HCT116 (cell line): Measurements from ENCODE around the gene CCDC192. TPM values are rescaled to one million over a fixed set of nuclear protein-coding genes. Genes with fewer than 3 reads are reported as not detected.

ENCODE experiments used
- ATAC-seq: fragments of 200-7000 bp; cut with Tn5 transposase; 2 replicates; pipeline ENCODE4 v1.9.1; 2020; ENCODE audit warnings: mild to moderate bottlenecking, moderate library complexity
- BruUV-seq: library from RNA; stranded (reverse); fragments of 400-500 nt; replicated peaks from 2 replicates; lab custom pipeline; 2021; lab: Mats Ljungman, UMichigan
- CTCF ChIA-PET: fragments of 300-600 bp; sonication (Branson Sonifier 250); formaldehyde crosslinking; loops from one replicate; lab custom pipeline; 2021; ENCODE audit warnings: antibody characterized with exemption; lab: Charles Lee
- POLR2A ChIA-PET: fragments of 300-600, 350-600 bp; sonication (Branson Sonifier 250); formaldehyde crosslinking; loops from one replicate; lab custom pipeline; 2021; ENCODE audit warnings: antibody characterized with exemption; lab: Charles Lee
- RAD21 ChIA-PET, 2 experiments: fragments of 300-600 bp; sonication (Branson Sonifier 250); formaldehyde crosslinking; loops; one replicate each; lab custom pipeline; 2023; ENCODE audit warnings: low total read pairs in 2 of 2; ENCODE audit not compliant: uncharacterized antibody in 2 of 2, unreplicated experiment in 2 of 2, low non-redundant PET in 1 of 2; lab: Charles Lee
- DNase-seq: peaks from one replicate; pipeline ENCODE4 v3.0.0-alpha.2; 2010; ENCODE audit warnings: low read depth, low spot score
- H2AFZ ChIP-seq: fragments of 200-600 bp; shearing (Covaris generic), sonication (generic); 2 replicates; pipeline ENCODE4 v1.6.1; 2017; ENCODE audit warnings: low read depth, mixed run types, mixed read lengths, antibody characterized with exemption, low read length; ENCODE audit not compliant: poor library complexity, severe bottlenecking
- H3K27ac ChIP-seq: 2 replicates; pipeline ENCODE4 v1.5.1; 2012; ENCODE audit warnings: low read depth, low read length
- H3K27me3 ChIP-seq: fragments of 200-600 bp; sonication (generic); 2 replicates; pipeline ENCODE4 v1.6.1; 2016; ENCODE audit warnings: mixed run types, low read length, mixed read lengths; ENCODE audit not compliant: insufficient read depth
- H3K36me3 ChIP-seq, 2 experiments: fragments of 200-500 bp in 1 of 2; fragments of 200-600 bp in 1 of 2; sonication (Bioruptor generic) in 1 of 2; sonication (generic) in 1 of 2; 2 replicates each; pipeline versions ENCODE4 v1.5.1 to v1.6.1; 2014 to 2016; ENCODE audit warnings: low read length in 2 of 2, inconsistent platforms in 1 of 2, mixed read lengths in 1 of 2, mixed run types in 1 of 2; ENCODE audit not compliant: insufficient read depth in 2 of 2, control insufficient read depth in 1 of 2
- H3K4me1 ChIP-seq, 2 experiments: fragments of 200-600 bp in 1 of 2; sonication (generic) in 1 of 2; 2 replicates each; pipeline versions ENCODE4 v1.5.1 to v1.6.1; 2012 to 2017; ENCODE audit warnings: low read length in 2 of 2, inconsistent platforms in 1 of 2, mild to moderate bottlenecking in 1 of 2, mixed read lengths in 1 of 2, mixed run types in 1 of 2, moderate library complexity in 1 of 2; ENCODE audit not compliant: insufficient read depth in 2 of 2, control insufficient read depth in 1 of 2
- H3K4me2 ChIP-seq: fragments of 200-600 bp; sonication (generic); 2 replicates; pipeline ENCODE4 v1.6.1; 2017; ENCODE audit warnings: mixed run types, low read length, mixed read lengths
- H3K4me3 ChIP-seq, 2 experiments: fragments of 200-600 bp in 1 of 2; sonication (generic) in 1 of 2; replicated peaks in 1 of 2; 2 replicates each; pipeline ENCODE4 v1.5.1; 2011 to 2016; ENCODE audit warnings: low read length in 2 of 2, control low read depth in 1 of 2, low read depth in 1 of 2, mild to moderate bottlenecking in 1 of 2, mixed read lengths in 1 of 2, mixed run types in 1 of 2
- H3K79me2 ChIP-seq: fragments of 200-600 bp; sonication (generic); 2 replicates; pipeline ENCODE4 v1.6.1; 2017; ENCODE audit warnings: mild to moderate bottlenecking, mixed run types, low read length, moderate library complexity, mixed read lengths; ENCODE audit not compliant: insufficient read depth
- H3K9ac ChIP-seq: fragments of 200-600 bp; sonication (generic); 2 replicates; pipeline ENCODE4 v1.6.1; 2016; ENCODE audit warnings: low read length, mixed read lengths
- H3K9me2 ChIP-seq: fragments of 200-600 bp; sonication (generic), shearing (Covaris generic); 2 replicates; pipeline ENCODE4 v1.6.1; 2017; ENCODE audit warnings: mixed run types, mild to moderate bottlenecking, moderate library complexity; ENCODE audit not compliant: insufficient read depth
- H3K9me3 ChIP-seq, 2 experiments: fragments of 200-500 bp in 1 of 2; fragments of 200-600 bp in 1 of 2; sonication (Bioruptor generic) in 1 of 2; sonication (generic) in 1 of 2; 2 replicates each; pipeline ENCODE4 v1.6.1; 2014 to 2017; ENCODE audit warnings: low read length in 2 of 2, mixed read lengths in 2 of 2, inconsistent platforms in 1 of 2, low read depth in 1 of 2, mild to moderate bottlenecking in 1 of 2, mixed run types in 1 of 2, moderate library complexity in 1 of 2; ENCODE audit not compliant: control insufficient read depth in 1 of 2, insufficient read depth in 1 of 2
- H4K20me1 ChIP-seq: fragments of 200-600 bp; sonication (generic), shearing (Covaris generic); 2 replicates; pipeline ENCODE4 v1.6.1; 2017; ENCODE audit warnings: mixed run types, mild to moderate bottlenecking, moderate library complexity; ENCODE audit not compliant: insufficient read depth
- EGR1 ChIP-seq: IDR thresholded peaks from 2 replicates; pipeline ENCODE4 v1.6.1; 2012; ENCODE audit warnings: low read depth
- EZH2 ChIP-seq: fragments of 200-600 bp; sonication (generic); IDR thresholded peaks from 2 replicates; pipeline ENCODE4 v1.6.1; 2017; ENCODE audit warnings: antibody characterized with exemption, mixed run types
- EZH2phosphoT487 ChIP-seq: fragments of 200-600 bp; IDR thresholded peaks from 2 replicates; pipeline ENCODE4 v1.6.1; 2018; ENCODE audit warnings: antibody characterized with exemption, borderline replicate concordance
- FOSL1 ChIP-seq: IDR thresholded peaks from 2 replicates; pipeline ENCODE4 v1.6.1; 2012; ENCODE audit warnings: low read depth
- POLR2A ChIP-seq: IDR thresholded peaks from 2 replicates; pipeline ENCODE4 v1.7.0; 2011; ENCODE audit warnings: borderline replicate concordance; ENCODE audit not compliant: insufficient read depth, insufficient read length; ENCODE audit errors: extremely low read depth
- POLR2AphosphoS5 ChIP-seq: IDR thresholded peaks from 2 replicates; pipeline ENCODE4 v1.6.1; 2011; ENCODE audit warnings: mild to moderate bottlenecking, low read depth, low read length, moderate library complexity
- RAD21 ChIP-seq: IDR thresholded peaks from 2 replicates; pipeline ENCODE4 v1.6.1; 2012; ENCODE audit warnings: low read depth, mild to moderate bottlenecking
- ZFX ChIP-seq: fragments of 450-650 bp; IDR thresholded peaks from 2 replicates; pipeline ENCODE4 v1.6.1; 2017
- ZNF274 ChIP-seq: fragments of 200-500 bp; sonication (Bioruptor generic); IDR thresholded peaks from 2 replicates; pipeline ENCODE4 v1.6.1; 2014; ENCODE audit warnings: mild to moderate bottlenecking, low read depth, low read length, inconsistent platforms
- intact Hi-C: fragments of 100-400 bp; cut with micrococcal nuclease; formaldehyde crosslinking; loops from 2 replicates; pipeline ENCODE4 v1.10.0; 2022
- total RNA-seq: library from RNA; stranded (reverse); gene quantifications from one replicate; pipeline ENCODE4 v1.2.1, GENCODE V29; 2021; ENCODE audit not compliant: unreplicated experiment
- TF ChIP-seq, protein P1 (sequence below): IDR thresholded peaks from 2 replicates; pipeline ENCODE4 v1.6.1; 2012; ENCODE audit warnings: low read depth
- TF ChIP-seq, protein P2 (sequence below), 3 experiments: fragments of 200-600 bp in 1 of 3; sonication (generic) in 1 of 3; IDR thresholded peaks in 2 of 3; conservative IDR thresholded peaks in 1 of 3; 2 replicates each; pipeline ENCODE4 v1.5.1; 2012 to 2017; ENCODE audit warnings: low read depth in 2 of 3, low read length in 2 of 3, antibody characterized with exemption in 1 of 3, borderline replicate concordance in 1 of 3, control low read depth in 1 of 3, mild to moderate bottlenecking in 1 of 3, mixed read lengths in 1 of 3, mixed run types in 1 of 3, moderate library complexity in 1 of 3; ENCODE audit not compliant: insufficient read depth in 1 of 3
- TF ChIP-seq, protein P3 (sequence below): IDR thresholded peaks from 2 replicates; pipeline ENCODE4 v1.6.1; 2011; ENCODE audit warnings: mild to moderate bottlenecking, low read length, moderate library complexity; ENCODE audit not compliant: insufficient replicate concordance; ENCODE audit errors: extremely low read depth
- TF ChIP-seq, protein P4 (sequence below): IDR thresholded peaks from 2 replicates; pipeline ENCODE4 v1.6.1; 2012

Gene CCDC192
- total RNA-seq, 1 experiment from 2014 or later, result not detected

DNA sequence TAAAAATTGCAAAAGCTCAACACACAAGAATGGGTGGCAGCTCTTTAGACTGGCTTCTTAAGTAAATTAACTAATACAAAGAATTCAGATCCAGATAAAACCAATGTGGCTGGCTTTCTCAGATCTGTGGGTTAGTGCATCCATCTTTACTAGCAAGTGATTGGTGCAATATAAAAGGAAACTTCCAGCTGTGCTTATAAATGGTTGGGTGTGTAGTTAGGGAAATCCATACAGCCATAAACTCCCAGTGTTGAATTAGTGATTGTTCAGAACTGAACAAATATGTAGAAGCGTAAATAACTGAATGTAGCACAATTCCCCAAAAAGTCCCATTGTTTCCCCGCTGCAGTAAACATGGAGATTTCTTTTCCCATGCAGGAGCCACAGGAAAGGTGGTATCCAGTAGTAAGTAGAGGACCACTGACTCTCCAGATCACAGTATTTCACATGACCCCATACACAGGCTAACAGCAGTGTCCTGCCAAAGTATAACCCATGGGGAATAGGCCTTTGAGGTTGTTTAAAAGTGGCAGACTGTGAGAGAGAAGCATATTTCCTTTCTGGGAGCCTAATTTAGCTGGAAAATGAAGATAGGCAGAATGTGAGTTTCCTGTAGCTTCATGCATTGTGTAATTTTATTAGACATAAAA is 207.2 kb downstream of the CCDC192 start (continued):
- no peak for TF ChIP-seq FOSL1

DNA sequence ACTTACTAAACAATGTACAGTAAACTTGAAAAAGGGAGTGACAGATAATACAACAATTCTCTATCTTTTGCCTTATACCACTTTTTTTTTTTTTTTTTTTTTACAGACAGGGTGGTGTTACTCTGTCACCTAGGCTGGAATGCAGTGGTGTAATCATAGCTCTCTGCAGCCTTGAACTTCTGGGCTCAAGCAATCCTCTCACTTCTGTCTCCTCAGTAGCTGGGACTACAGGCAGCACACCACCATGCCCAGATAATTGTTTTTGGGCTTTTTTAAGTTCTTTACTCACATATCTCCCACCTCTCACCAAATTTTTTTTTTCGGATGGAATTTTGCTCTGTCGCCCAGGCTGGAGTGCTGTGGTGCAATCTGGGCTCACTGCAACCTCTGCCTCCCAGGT is 208.4 kb downstream of the CCDC192 start:
- H3K9me2 ChIP-seq, result no peaks in the 10 kb centered on the region
- POLR2A ChIA-PET, result no interaction called here
- DNase-seq (no peak), ATAC-seq (no peak)
- H3K79me2 ChIP-seq, result no peaks in the 10 kb centered on the region
- H3K9me3 ChIP-seq, result no peaks in the 10 kb centered on the region
- no peak overlapping the region for H3K4me2 ChIP-seq
- H3K27ac ChIP-seq, result no peak overlapping the region
- no peaks in the 10 kb centered on the region for H3K27me3 ChIP-seq
- intact Hi-C loops, result no loop called here
- CTCF ChIA-PET, result no interaction called here
- BruUV-seq, result no TSS peak
- peaks cover 0 to 5% of the 10 kb centered on the region in 2 experiments; a peak in 1 of 4 replicates for H3K4me1 ChIP-seq
- H4K20me1 ChIP-seq, result no peaks in the 10 kb centered on the region
- no peaks in the 10 kb centered on the region for H3K36me3 ChIP-seq
- H3K9ac ChIP-seq, result no peak overlapping the region
- H2AFZ ChIP-seq, result no peak overlapping the region
- H3K4me3 ChIP-seq, result no peak overlapping the region
- RAD21 ChIA-PET, result no interaction called here
- TF ChIP-seq, protein P1, sequence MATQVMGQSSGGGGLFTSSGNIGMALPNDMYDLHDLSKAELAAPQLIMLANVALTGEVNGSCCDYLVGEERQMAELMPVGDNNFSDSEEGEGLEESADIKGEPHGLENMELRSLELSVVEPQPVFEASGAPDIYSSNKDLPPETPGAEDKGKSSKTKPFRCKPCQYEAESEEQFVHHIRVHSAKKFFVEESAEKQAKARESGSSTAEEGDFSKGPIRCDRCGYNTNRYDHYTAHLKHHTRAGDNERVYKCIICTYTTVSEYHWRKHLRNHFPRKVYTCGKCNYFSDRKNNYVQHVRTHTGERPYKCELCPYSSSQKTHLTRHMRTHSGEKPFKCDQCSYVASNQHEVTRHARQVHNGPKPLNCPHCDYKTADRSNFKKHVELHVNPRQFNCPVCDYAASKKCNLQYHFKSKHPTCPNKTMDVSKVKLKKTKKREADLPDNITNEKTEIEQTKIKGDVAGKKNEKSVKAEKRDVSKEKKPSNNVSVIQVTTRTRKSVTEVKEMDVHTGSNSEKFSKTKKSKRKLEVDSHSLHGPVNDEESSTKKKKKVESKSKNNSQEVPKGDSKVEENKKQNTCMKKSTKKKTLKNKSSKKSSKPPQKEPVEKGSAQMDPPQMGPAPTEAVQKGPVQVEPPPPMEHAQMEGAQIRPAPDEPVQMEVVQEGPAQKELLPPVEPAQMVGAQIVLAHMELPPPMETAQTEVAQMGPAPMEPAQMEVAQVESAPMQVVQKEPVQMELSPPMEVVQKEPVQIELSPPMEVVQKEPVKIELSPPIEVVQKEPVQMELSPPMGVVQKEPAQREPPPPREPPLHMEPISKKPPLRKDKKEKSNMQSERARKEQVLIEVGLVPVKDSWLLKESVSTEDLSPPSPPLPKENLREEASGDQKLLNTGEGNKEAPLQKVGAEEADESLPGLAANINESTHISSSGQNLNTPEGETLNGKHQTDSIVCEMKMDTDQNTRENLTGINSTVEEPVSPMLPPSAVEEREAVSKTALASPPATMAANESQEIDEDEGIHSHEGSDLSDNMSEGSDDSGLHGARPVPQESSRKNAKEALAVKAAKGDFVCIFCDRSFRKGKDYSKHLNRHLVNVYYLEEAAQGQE, result no peak
- TF ChIP-seq POLR2A (no peak), ZFX (no peak), EZH2phosphoT487 (no peak), EZH2 (no peak), EGR1 (no peak), RAD21 (no peak), ZNF274 (no peak), FOSL1 (no peak), POLR2AphosphoS5 (no peak)
- TF ChIP-seq, protein P2, sequence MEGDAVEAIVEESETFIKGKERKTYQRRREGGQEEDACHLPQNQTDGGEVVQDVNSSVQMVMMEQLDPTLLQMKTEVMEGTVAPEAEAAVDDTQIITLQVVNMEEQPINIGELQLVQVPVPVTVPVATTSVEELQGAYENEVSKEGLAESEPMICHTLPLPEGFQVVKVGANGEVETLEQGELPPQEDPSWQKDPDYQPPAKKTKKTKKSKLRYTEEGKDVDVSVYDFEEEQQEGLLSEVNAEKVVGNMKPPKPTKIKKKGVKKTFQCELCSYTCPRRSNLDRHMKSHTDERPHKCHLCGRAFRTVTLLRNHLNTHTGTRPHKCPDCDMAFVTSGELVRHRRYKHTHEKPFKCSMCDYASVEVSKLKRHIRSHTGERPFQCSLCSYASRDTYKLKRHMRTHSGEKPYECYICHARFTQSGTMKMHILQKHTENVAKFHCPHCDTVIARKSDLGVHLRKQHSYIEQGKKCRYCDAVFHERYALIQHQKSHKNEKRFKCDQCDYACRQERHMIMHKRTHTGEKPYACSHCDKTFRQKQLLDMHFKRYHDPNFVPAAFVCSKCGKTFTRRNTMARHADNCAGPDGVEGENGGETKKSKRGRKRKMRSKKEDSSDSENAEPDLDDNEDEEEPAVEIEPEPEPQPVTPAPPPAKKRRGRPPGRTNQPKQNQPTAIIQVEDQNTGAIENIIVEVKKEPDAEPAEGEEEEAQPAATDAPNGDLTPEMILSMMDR (IDR thresholded peaks at IDR 0.05 in 2 of 3, conservative IDR thresholded peaks at IDR 0.05 in 1 of 3; ENCODE audit: borderline replicate concordance in 1 of 3, insufficient read depth in 1 of 3, low read depth in 2 of 3, low read length in 2 of 3), result no peak
- TF ChIP-seq, protein P3, sequence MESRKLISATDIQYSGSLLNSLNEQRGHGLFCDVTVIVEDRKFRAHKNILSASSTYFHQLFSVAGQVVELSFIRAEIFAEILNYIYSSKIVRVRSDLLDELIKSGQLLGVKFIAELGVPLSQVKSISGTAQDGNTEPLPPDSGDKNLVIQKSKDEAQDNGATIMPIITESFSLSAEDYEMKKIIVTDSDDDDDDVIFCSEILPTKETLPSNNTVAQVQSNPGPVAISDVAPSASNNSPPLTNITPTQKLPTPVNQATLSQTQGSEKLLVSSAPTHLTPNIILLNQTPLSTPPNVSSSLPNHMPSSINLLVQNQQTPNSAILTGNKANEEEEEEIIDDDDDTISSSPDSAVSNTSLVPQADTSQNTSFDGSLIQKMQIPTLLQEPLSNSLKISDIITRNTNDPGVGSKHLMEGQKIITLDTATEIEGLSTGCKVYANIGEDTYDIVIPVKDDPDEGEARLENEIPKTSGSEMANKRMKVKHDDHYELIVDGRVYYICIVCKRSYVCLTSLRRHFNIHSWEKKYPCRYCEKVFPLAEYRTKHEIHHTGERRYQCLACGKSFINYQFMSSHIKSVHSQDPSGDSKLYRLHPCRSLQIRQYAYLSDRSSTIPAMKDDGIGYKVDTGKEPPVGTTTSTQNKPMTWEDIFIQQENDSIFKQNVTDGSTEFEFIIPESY, result no peak
- TF ChIP-seq, protein P4, sequence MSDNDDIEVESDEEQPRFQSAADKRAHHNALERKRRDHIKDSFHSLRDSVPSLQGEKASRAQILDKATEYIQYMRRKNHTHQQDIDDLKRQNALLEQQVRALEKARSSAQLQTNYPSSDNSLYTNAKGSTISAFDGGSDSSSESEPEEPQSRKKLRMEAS, result no peak
